ENCODE results near the gene RAB11FIP2. TPM values are rescaled to one million over a fixed set of nuclear protein-coding genes. Genes with fewer than 3 reads are reported as not detected.

Gene RAB11FIP2
- total and polyA plus RNA-seq, 2 of the 8 experiments (the other 6 are each of a cell fraction or from before 2014, with no cell fraction given): 3.1 to 12.7 TPM

DNA sequence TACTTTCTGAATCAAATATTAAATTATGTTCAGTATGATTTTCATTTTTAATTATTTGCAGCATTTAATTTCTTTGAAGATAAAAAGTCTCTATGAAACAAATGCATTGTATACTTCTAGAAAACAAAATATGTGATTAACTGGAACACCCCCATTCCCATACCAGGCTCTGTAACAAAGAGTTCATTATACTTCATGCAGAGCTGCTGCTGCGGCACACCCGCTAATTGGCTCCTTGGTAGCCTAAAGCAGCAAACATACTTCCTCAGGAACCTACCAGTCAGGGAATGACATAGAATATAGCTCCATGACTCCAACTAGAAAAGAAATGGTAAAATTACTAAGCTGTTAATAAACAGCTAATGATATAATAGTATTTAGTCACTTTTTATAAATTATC, 19.3 kb downstream of the RAB11FIP2 start:
- Histone ChIP-seq H3K27me3 (replicated peaks in 1 of 4; ENCODE audit: control insufficient read depth in 3 of 4, extremely low read depth in 1 of 4, insufficient read depth in 3 of 4, low read length in 3 of 4) (no peaks in the 10 kb centered on the region), H3K4me1 (replicated peaks in 1 of 4; ENCODE audit: control insufficient read depth in 3 of 4, insufficient read depth in 4 of 4, low read length in 3 of 4) (peaks cover 0 to 8% (median 1%) of the 10 kb centered on the region in 4 experiments; a peak in 3 of 7 replicates), H3K4me3 (ENCODE audit: extremely low read depth in 1 of 4, insufficient read depth in 2 of 4, low read depth in 3 of 4, low read length in 4 of 4) (no peak overlapping the region), H3K79me2 (ENCODE audit: control insufficient read depth in 1 of 2, insufficient read depth in 2 of 2, low read length in 2 of 2) (no peaks in the 10 kb centered on the region), H2AFZ (ENCODE audit: low read length) (no peak overlapping the region), H3K36me3 (ENCODE audit: control insufficient read depth in 2 of 4, insufficient read depth in 4 of 4, low read length in 3 of 4) (no peaks in the 10 kb centered on the region), H3K4ac (replicated peaks; ENCODE audit: insufficient read length, low read depth, low read length) (no peak overlapping the region), H2AK5ac (ENCODE audit: low read depth, low read length) (no peak overlapping the region), H2BK120ac (replicated peaks; ENCODE audit: low read depth, low read length) (no peak overlapping the region), H2BK20ac (ENCODE audit: low read length) (no peak overlapping the region), H3K79me1 (ENCODE audit: low read depth, low read length) (no peaks in the 10 kb centered on the region), H3K9ac (replicated peaks in 1 of 4; ENCODE audit: extremely low read depth in 1 of 4, low read depth in 3 of 4, low read length in 3 of 4) (no peak overlapping the region), H3K23ac (ENCODE audit: insufficient read length) (no peak overlapping the region), H3K23me2 (ENCODE audit: low read depth, low read length) (no peaks in the 10 kb centered on the region), H3K14ac (ENCODE audit: insufficient read length) (no peak overlapping the region), H3K18ac (ENCODE audit: extremely low read depth, low read length) (no peak overlapping the region), H3K56ac (replicated peaks; ENCODE audit: insufficient read length, low read depth, low read length) (no peak overlapping the region), H3K9me3 (ENCODE audit: insufficient read depth in 2 of 2, low read depth in 1 of 2, low read length in 1 of 2) (no peaks in the 10 kb centered on the region), H4K20me1 (replicated peaks in 1 of 2; ENCODE audit: control insufficient read depth in 1 of 2, insufficient read depth in 2 of 2, low read length in 2 of 2) (peaks cover 0 to 2% of the 10 kb centered on the region in 2 experiments), H2BK5ac (ENCODE audit: low read depth, low read length) (no peak overlapping the region), H4K5ac (ENCODE audit: insufficient read length, low read depth, low read length) (no peak overlapping the region), H2BK12ac (ENCODE audit: low read depth, low read length) (no peak overlapping the region), H4K91ac (replicated peaks; ENCODE audit: insufficient read length, low read length) (no peak overlapping the region), H4K8ac (ENCODE audit: extremely low read depth, insufficient read depth, low read length) (no peak overlapping the region), H3K4me2 (ENCODE audit: insufficient read depth in 1 of 2, low read depth in 2 of 2, low read length in 2 of 2) (no peak overlapping the region), H2BK15ac (ENCODE audit: low read length) (no peak overlapping the region), H3K27ac (ENCODE audit: low read depth, low read length) (no peak overlapping the region)
- WGBS, 2 experiments (ENCODE audit: extremely low coverage in 1 of 2, insufficient coverage in 1 of 2, insufficient read length in 1 of 2, insufficient replicate concordance in 2 of 2, low coverage in 1 of 2, low lambda C conversion rate in 2 of 2, missing lambda C conversion rate in 1 of 2): 97% methylated on average over 2 of the region's 2 CpGs; no CpG with 5 or more reads in 1 of the 2 experiments
- FAIRE-seq (no peak), DNase-seq (ENCODE audit: low read depth in 1 of 2, low spot score in 2 of 2) (no peak)
- POLR2A ChIA-PET (ENCODE audit: partially characterized antibody): interaction anchor here (1.1 kb wide), 1 partner anchor 19 kb away, joined by 4 read pairs; the partner anchor contains the start of gene RAB11FIP2
- CTCF ChIA-PET (ENCODE audit: partially characterized antibody): interaction anchor here (0.9 to 1.6 kb wide), 4 partner anchors 18 to 537 kb away, joined by 3 to 6 read pairs (median 4); no protein-coding TSS in a partner anchor
- TF ChIP-seq SP2 (IDR thresholded peaks at IDR 0.05; ENCODE audit: low read length) (no peak), HDAC6 (IDR thresholded peaks at IDR 0.05; ENCODE audit: low read depth, low read length) (no peak), RFX5 (IDR thresholded peaks at IDR 0.05; ENCODE audit: borderline replicate concordance, low read depth, low read length) (no peak), NANOG (IDR thresholded peaks at IDR 0.05; ENCODE audit: insufficient read depth, low read depth, low read length, poor library complexity, severe bottlenecking) (no peak), RBBP5 (IDR thresholded peaks at IDR 0.05; ENCODE audit: borderline replicate concordance, low read depth, low read length) (no peak), GTF2F1 (IDR thresholded peaks at IDR 0.05; ENCODE audit: borderline replicate concordance, low read depth, low read length) (no peak), TAF7 (optimal IDR thresholded peaks at IDR 0.05; ENCODE audit: borderline replicate concordance, low read depth, low read length) (no peak)
